Measurements from ENCODE around the gene POLR2J.
"Not testable (repeated sequence)": the region's sequence is repeated elsewhere in the genome, so short reads cannot be mapped to it uniquely, and the experiment has no call there.

DNA sequence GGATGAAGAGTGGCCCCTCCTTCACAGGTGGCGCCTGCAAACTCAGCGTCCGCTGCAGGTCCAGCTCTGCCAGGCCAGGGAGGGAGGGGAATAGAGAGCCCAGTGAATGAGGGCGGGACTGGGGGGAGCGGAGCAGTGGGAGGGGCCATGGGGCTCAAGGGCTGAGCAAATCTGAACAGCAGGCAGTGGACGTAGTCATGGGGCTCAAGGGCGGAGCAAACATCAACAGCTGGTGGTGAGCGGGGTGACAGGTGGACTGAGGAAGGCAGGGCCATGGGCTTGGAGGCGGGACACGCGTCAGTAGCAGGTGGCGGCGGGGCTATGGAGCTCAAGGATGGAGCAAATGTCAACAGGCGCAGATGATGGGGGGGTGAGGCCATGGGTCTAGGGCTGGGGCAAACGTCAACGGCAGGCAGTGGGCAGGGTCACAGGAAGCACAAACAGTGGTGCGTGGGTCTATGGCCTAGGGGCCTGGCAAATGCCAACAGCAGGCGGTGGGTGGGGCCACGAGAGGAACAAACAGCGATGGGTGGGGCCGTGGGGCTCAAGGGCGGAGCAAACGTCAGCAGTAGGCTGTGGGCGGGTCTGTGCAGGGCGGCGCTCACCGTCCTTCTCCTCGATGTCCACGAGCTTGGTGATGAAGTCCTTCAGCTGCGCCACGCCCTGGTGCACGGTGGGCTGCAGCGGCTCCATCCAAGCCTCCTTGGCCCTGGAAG lies 14.7 kb upstream of the POLR2J start:
- TF ChIP-seq, protein P1, sequence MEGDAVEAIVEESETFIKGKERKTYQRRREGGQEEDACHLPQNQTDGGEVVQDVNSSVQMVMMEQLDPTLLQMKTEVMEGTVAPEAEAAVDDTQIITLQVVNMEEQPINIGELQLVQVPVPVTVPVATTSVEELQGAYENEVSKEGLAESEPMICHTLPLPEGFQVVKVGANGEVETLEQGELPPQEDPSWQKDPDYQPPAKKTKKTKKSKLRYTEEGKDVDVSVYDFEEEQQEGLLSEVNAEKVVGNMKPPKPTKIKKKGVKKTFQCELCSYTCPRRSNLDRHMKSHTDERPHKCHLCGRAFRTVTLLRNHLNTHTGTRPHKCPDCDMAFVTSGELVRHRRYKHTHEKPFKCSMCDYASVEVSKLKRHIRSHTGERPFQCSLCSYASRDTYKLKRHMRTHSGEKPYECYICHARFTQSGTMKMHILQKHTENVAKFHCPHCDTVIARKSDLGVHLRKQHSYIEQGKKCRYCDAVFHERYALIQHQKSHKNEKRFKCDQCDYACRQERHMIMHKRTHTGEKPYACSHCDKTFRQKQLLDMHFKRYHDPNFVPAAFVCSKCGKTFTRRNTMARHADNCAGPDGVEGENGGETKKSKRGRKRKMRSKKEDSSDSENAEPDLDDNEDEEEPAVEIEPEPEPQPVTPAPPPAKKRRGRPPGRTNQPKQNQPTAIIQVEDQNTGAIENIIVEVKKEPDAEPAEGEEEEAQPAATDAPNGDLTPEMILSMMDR (IDR thresholded peaks at IDR 0.05; ENCODE audit: poor library complexity) = not testable (repeated sequence)
- TF ChIP-seq EZH2phosphoT487 (IDR thresholded peaks at IDR 0.05; ENCODE audit: low read depth, severe bottlenecking, unreplicated experiment) = not testable (repeated sequence)

Measured in hepatocyte (in vitro differentiated cells).